Measurements from ENCODE around the gene UNC79. TPM values are rescaled to one million over a fixed set of nuclear protein-coding genes. Genes with fewer than 3 reads are reported as not detected.

Gene UNC79
- total RNA-seq, 4 donors from 2014 or later: under 0.01 to 0.23 (median 0.18) TPM

DNA sequence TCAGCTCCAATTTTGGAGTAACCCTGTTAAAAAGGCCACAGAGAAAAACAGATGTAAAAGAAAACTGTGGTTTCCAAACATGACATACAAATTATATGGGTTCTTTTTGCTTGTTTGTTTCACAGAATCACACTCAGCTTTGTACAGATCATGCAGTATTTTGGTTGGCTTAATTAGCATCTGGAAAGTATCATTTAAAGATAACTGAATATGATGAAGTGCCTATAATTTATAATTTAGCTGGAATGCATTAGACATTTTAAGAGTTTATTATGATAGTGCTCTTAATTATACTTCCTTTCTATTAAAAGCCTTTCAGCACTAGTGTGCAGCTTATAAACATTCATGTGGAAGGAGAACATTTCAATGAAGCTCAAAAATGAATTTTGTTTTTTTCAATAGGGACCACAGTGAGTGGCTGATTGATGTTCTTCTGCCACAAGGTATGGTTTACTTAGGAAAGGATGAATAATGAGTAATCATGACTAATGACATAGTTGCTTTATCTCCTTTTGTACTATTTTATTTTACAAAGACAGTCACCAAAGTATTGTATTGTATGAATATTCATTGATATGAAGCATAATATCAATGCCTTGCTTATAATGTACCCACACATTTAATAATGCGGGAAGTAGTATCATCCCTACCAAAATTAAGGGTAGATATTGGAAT is 98.3 kb downstream of the UNC79 start:
- H3K27me3 ChIP-seq: no peaks in the 10 kb centered on the region
- no peak for DNase-seq (ENCODE audit: extremely low spot score)
- intact Hi-C loops (cut with DNase I): no loop called here
- no peak overlapping the region for H3K4me3 ChIP-seq
- no peak overlapping the region for H3K27ac ChIP-seq (replicated peaks in 1 of 4)
- TF ChIP-seq, protein P1, sequence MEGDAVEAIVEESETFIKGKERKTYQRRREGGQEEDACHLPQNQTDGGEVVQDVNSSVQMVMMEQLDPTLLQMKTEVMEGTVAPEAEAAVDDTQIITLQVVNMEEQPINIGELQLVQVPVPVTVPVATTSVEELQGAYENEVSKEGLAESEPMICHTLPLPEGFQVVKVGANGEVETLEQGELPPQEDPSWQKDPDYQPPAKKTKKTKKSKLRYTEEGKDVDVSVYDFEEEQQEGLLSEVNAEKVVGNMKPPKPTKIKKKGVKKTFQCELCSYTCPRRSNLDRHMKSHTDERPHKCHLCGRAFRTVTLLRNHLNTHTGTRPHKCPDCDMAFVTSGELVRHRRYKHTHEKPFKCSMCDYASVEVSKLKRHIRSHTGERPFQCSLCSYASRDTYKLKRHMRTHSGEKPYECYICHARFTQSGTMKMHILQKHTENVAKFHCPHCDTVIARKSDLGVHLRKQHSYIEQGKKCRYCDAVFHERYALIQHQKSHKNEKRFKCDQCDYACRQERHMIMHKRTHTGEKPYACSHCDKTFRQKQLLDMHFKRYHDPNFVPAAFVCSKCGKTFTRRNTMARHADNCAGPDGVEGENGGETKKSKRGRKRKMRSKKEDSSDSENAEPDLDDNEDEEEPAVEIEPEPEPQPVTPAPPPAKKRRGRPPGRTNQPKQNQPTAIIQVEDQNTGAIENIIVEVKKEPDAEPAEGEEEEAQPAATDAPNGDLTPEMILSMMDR (IDR thresholded peaks at IDR 0.05): no peak
- TF ChIP-seq POLR2A (IDR thresholded peaks at IDR 0.05; ENCODE audit: low read depth) (no peak), POLR2AphosphoS5 (IDR thresholded peaks at IDR 0.05) (no peak), EP300 (IDR thresholded peaks at IDR 0.05) (no peak)
- no peaks in the 10 kb centered on the region for H3K9me3 ChIP-seq
- no peaks in the 10 kb centered on the region for H3K4me1 ChIP-seq
- WGBS: 96% methylated on average over 1 of the region's 1 CpG
- no peaks in the 10 kb centered on the region for H3K36me3 ChIP-seq

DNA sequence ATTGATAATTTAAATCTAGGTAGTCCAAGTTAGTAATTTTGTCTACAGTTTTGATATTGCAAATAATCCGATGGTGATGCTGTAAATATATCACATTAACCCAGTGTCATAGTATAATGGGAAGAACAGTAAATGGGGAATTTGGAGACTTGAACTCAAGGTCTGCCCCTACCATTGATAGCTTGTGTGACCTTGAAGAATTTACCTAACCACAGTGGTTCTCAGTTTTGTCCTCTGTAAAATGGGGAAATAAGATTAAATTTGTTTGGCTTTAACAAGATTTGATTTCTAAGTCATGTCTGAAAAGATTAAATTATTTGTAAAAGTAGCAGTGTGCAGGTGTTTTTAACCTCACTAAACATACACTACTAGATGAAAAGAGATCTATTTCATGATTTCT is 100.9 kb downstream of the UNC79 start:
- H3K27ac ChIP-seq (replicated peaks in 1 of 4): no peak overlapping the region
- WGBS: 93% methylated on average over 1 of the region's 1 CpG
- TF ChIP-seq, protein P1 (IDR thresholded peaks at IDR 0.05): no peak
- TF ChIP-seq POLR2AphosphoS5 (IDR thresholded peaks at IDR 0.05) (no peak), EP300 (IDR thresholded peaks at IDR 0.05) (no peak), POLR2A (IDR thresholded peaks at IDR 0.05; ENCODE audit: low read depth) (no peak)
- no peaks in the 10 kb centered on the region for H3K36me3 ChIP-seq
- no peaks in the 10 kb centered on the region for H3K9me3 ChIP-seq
- no peak overlapping the region for H3K4me3 ChIP-seq
- no peak for DNase-seq (ENCODE audit: extremely low spot score)
- no peaks in the 10 kb centered on the region for H3K4me1 ChIP-seq
- intact Hi-C loops (cut with DNase I): no loop called here
- H3K27me3 ChIP-seq: no peaks in the 10 kb centered on the region

DNA sequence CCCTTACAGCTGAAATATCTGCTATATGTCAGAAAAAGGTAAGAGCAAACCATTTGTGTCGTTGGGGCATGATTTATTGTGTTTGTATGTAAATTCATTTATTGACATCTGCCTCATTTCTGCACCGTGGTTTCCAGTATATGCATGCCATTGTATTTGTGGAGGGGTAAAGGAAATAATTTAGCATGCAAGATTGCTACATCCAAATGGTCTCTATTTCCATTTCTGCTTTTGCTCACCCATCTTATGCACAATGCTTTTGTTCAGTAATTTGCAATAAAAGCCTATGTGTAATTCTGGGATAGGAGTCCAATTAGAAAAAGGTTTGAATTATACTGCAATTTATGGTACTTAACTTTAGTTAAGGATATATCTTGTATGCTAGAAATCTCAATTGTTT is 101.8 kb downstream of the UNC79 start:
- 71% methylated on average over 2 of the region's 2 CpGs for WGBS
- H3K9me3 ChIP-seq: no peaks in the 10 kb centered on the region
- H3K27me3 ChIP-seq: no peaks in the 10 kb centered on the region
- H3K4me3 ChIP-seq: no peak overlapping the region
- no peak for TF ChIP-seq EP300 (IDR thresholded peaks at IDR 0.05)
- no peak for TF ChIP-seq POLR2AphosphoS5 (IDR thresholded peaks at IDR 0.05)
- TF ChIP-seq POLR2A (IDR thresholded peaks at IDR 0.05; ENCODE audit: low read depth): no peak
- TF ChIP-seq, protein P1 (IDR thresholded peaks at IDR 0.05): no peak
- H3K36me3 ChIP-seq: no peaks in the 10 kb centered on the region
- H3K27ac ChIP-seq (replicated peaks in 1 of 4): no peak overlapping the region
- H3K4me1 ChIP-seq: no peaks in the 10 kb centered on the region
- intact Hi-C loops (cut with DNase I): no loop called here
- no peak for DNase-seq (ENCODE audit: extremely low spot score)

DNA sequence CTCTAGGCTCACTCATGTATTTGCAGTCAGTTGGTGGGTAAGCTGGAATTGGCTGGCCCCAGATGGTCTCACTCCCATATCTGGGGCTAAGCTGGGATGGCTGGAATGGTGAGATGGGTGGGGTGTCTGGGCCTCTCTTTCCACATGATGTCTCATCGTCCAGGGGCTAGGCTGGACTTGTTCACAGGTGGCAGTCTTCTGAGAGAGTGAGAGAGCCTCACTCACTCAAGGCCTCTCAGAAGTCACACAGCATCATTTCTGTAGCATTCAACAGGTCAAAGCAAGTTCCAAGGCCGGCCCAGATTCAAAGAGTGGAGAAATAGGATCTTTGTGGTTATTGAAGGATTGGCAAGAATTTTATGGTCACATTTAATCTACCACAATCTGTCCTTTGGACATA is 102.7 kb downstream of the UNC79 start:
- H3K36me3 ChIP-seq: no peaks in the 10 kb centered on the region
- H3K27ac ChIP-seq (replicated peaks in 1 of 4): no peak overlapping the region
- H3K4me1 ChIP-seq: no peaks in the 10 kb centered on the region
- no peak for DNase-seq (ENCODE audit: extremely low spot score)
- TF ChIP-seq EP300 (IDR thresholded peaks at IDR 0.05) (no peak), POLR2A (IDR thresholded peaks at IDR 0.05; ENCODE audit: low read depth) (no peak), POLR2AphosphoS5 (IDR thresholded peaks at IDR 0.05) (no peak)
- TF ChIP-seq, protein P1 (IDR thresholded peaks at IDR 0.05): no peak
- no peaks in the 10 kb centered on the region for H3K27me3 ChIP-seq
- intact Hi-C loops (cut with DNase I): no loop called here
- H3K9me3 ChIP-seq: no peaks in the 10 kb centered on the region
- WGBS: 74% methylated on average over 2 of the region's 2 CpGs
- no peak overlapping the region for H3K4me3 ChIP-seq

DNA sequence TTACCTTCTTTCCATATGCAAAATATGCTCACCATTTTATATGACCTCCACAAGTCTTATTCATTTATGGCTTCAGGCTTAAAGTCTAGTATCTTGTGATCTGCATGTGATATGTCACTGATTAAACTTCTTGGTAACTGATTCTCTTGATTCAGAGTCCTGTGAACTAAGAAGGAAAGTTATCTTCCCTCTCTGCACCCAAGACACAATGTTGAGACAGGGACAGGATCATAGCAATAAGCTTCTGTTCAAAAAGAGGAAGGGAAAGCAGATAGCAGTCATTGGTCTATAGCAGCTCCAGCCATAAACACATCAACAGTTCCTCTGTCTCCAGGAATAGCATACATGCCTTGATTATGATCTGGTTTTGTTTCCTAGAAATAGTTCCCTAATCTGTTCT is 103.1 kb downstream of the UNC79 start:
- no peak for TF ChIP-seq POLR2A (IDR thresholded peaks at IDR 0.05; ENCODE audit: low read depth)
- Histone ChIP-seq H3K4me3 (no peak overlapping the region), H3K9me3 (no peaks in the 10 kb centered on the region), H3K27me3 (no peaks in the 10 kb centered on the region), H3K27ac (replicated peaks in 1 of 4) (no peak overlapping the region), H3K4me1 (no peaks in the 10 kb centered on the region), H3K36me3 (no peaks in the 10 kb centered on the region)
- DNase-seq (ENCODE audit: extremely low spot score): no peak
- intact Hi-C loops (cut with DNase I): no loop called here

All from esophagus muscularis mucosa (tissue), 4 donors.